SH-SY5Y (cell line): ENCODE measurements around the gene HSD3B7.

Experiments
- GATA2 ChIP-seq: IDR thresholded peaks from 2 replicates; pipeline ENCODE4 v1.6.1; 2011; ENCODE audit warnings: mild to moderate bottlenecking, low read depth, low read length
- GATA3 ChIP-seq: IDR thresholded peaks from 2 replicates; pipeline ENCODE4 v1.6.1; 2011; ENCODE audit warnings: low read depth, mild to moderate bottlenecking, low read length, moderate library complexity

Gene HSD3B7

GRCh38 chr16:30967795-30968194 lies 17.2 kb upstream of the HSD3B7 start:
- TF ChIP-seq GATA3 (no peak), GATA2 (no peak)

GRCh38 chr16:30969246-30969842 lies 15.7 kb upstream of the HSD3B7 start:
- TF ChIP-seq GATA3: no peak
- no peak for TF ChIP-seq GATA2

- no peak for TF ChIP-seq GATA2
These were observed 13.7 kb upstream of the HSD3B7 start for GRCh38 chr16:30971298-30971697.

GRCh38 chr16:30972872-30973271 lies 12.1 kb upstream of the HSD3B7 start:
- TF ChIP-seq GATA3: no peak
- no peak for TF ChIP-seq GATA2

- TF ChIP-seq GATA2 (no peak), GATA3 (no peak)
These were observed 10.7 kb upstream of the HSD3B7 start for GRCh38 chr16:30974348-30974747.

- TF ChIP-seq GATA3 (no peak), GATA2 (no peak)
These were observed 8.5 kb upstream of the HSD3B7 start for GRCh38 chr16:30976486-30976885.

- no peak for TF ChIP-seq GATA3
These were observed 7.5 kb upstream of the HSD3B7 start for GRCh38 chr16:30977502-30977901.

GRCh38 chr16:30979170-30980022 lies 5.6 kb upstream of the HSD3B7 start:
- no peak for TF ChIP-seq GATA3
- no peak for TF ChIP-seq GATA2

- TF ChIP-seq GATA2: no peak
- TF ChIP-seq GATA3: no peak
These were observed 5.0 kb upstream of the HSD3B7 start for GRCh38 chr16:30980023-30980371.

GRCh38 chr16:30980434-30980833 lies 4.6 kb upstream of the HSD3B7 start:
- no peak for TF ChIP-seq GATA3
- no peak for TF ChIP-seq GATA2

GRCh38 chr16:30980959-30981358 lies 4.0 kb upstream of the HSD3B7 start:
- TF ChIP-seq GATA2 (no peak), GATA3 (no peak)

GRCh38 chr16:30982548-30983288 lies 2.3 kb upstream of the HSD3B7 start:
- no peak for TF ChIP-seq GATA3
- TF ChIP-seq GATA2: no peak

GRCh38 chr16:30983289-30983889 lies 1.6 kb upstream of the HSD3B7 start:
- TF ChIP-seq GATA3 (no peak), GATA2 (no peak)

- TF ChIP-seq GATA3 (no peak), GATA2 (no peak)
These were observed 953 bp upstream of the HSD3B7 start for GRCh38 chr16:30983898-30984610.
